PC-3 (cell line): ENCODE data around the gene NR2C2.

ENCODE experiments used
- CTCF ChIP-seq: fragments of 300-600 bp; sonication (generic); conservative IDR thresholded peaks from 2 replicates; pipeline ENCODE4 v1.5.1; 2017; ENCODE audit warnings: antibody characterized with exemption, low read depth, mild to moderate bottlenecking, low read length
- EZH2 ChIP-seq: fragments of 300-600 bp; sonication (generic); IDR thresholded peaks from one replicate; pipeline ENCODE4 v1.6.1; 2017; ENCODE audit warnings: antibody characterized with exemption, mild to moderate bottlenecking, low read length; ENCODE audit not compliant: unreplicated experiment
- EZH2phosphoT487 ChIP-seq: fragments of 300-600 bp; sonication (generic); IDR thresholded peaks from 2 replicates; pipeline ENCODE4 v1.6.1; 2018; ENCODE audit warnings: mild to moderate bottlenecking, antibody characterized with exemption, low read length, borderline replicate concordance

- no peak for TF ChIP-seq CTCF
- TF ChIP-seq EZH2, result no peak
- TF ChIP-seq EZH2phosphoT487, result no peak
Observed at GRCh38 chr3:15049584-15049983, 102.2 kb downstream of the NR2C2 start.
